Fibroblast of skin of back (primary cell): ENCODE data around the gene RASSF5.

ENCODE experiments used
- DNase-seq: peaks from one replicate; pipeline ENCODE4 v3.0.0-alpha.2; 2013

RASSF5 gene

DNA sequence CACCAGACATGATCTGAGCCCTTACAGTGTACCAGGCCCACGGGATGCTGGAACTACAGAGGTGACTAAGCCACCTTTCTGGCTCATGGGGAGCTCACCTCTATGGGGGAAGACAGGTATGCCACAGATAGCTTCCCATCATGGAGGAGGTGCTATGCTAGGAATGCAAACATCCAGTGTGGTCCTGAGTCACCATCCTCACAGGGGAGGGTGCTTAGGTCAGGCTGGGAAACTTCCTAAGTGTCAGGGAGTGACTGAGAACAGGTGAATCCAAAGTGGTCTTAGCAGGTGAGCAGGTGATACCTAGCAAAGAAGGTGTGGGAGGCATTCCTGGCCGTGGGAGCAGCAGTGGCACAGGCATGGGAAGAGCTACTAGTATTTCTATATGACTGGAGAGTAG lies 8.6 kb upstream of the RASSF5 start:
- no peak for DNase-seq

DNA sequence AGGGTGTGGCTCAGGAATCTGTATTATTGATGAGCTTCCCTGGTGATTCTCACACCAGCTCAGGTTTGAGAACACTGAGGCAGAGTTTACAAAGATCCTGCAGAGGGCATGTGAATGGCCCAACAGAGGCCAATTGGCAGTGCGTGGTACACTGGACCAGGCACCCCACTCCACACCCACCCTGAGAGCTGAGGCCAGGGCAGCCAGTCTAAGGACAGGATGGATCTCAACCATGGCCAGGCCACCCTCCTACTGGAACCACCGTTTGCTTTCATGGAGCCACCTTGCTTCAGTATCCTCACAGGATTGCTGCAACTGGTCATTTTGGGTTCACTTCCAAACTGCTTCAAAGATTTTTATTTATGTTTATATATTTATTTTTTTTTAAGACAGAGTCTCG lies 7.3 kb upstream of the RASSF5 start:
- no peak for DNase-seq

DNA sequence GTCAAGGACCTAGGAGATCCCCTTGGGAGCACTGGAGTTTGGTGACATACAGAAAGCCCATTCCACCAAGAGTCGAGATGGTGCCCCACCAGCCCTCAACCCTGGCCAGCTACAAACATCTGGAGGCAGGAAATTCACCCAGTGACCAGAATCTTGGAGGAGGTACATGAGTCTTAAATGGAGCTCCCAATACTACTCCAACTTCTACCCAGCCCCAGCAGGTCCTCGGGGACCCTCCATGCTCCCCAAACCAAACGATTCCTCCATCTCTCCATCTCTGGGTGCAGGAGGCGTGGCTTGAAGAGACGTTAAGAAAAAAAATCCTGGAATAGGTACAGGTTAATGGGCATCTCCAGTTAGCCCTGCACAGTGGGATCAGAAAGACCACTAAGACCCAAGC lies 5.5 kb upstream of the RASSF5 start:
- DNase-seq: no peak

DNA sequence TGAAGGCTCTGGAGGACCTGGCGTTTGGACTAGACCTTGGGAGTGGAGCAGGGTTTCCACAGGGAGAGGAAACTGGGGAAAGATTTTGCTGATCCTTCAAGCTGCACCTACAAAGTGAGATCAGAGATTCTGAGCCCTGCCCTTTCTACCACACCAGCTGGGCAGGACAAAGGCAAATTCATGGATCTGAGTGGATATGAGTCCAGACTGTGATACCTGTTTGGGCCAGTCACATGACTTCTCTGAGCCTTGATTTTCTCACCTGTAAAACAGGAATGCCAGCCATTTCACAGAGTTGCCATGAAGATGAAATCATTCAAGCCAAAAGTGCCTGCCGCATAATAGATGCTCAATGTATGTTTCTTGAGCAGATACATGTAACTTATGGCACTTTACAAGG lies 4.9 kb upstream of the RASSF5 start:
- DNase-seq: no peak

DNA sequence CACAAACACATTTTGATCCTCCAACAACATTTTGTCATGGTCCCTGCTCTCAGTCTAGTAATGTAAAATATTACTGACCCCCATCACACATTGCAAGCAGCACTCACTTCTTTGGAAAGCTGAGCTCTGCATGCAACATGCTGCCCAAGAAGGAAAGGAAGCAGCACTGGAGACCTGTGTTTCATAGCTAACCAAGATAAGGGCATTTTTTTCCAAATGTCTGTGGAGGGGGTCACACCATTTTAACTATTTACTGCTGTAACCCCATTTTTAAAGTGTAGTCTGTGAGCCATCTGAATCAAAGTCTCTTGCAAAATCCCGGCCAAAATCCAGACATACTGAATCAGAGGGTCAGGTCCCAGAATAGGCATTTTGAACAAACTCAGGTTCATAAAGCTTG lies 4.5 kb upstream of the RASSF5 start:
- no peak for DNase-seq

DNA sequence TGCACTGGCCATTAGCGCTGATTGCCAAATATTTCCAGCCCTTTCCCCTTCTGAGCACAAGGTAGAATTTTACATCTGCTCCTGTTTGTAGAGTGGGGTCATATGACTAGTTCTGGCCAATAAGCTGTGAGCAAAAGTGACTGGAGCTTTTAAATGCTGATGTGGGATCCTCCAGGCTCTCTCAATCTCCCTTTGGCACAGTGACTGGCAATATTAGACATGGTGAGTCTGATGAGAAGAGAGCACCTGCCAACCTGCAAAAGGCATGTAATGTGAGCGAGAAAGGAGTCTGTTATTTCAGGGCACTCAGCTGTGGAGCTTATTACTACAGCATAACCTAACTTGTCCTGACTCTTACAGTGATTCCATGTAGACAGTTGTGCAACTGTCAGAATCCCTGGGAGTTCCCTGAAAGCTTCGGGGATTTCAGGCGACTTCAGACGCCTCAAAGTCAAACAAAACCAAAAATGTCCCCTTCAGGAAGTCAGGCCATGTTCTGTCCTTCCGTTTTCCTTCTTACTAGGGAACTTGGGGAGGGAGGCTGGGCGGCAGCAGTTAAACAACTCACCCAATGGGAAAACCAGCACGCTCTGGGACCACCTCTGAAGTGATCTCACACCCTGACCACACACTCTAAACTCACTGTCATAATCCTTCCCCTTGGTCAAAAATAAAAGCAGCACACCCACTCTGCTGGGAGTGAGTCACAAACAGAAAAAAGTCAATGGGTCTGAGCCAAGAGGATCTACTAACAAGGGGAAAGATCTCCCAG lies 3.6 kb upstream of the RASSF5 start:
- DNase-seq: peak; percentile 97

DNA sequence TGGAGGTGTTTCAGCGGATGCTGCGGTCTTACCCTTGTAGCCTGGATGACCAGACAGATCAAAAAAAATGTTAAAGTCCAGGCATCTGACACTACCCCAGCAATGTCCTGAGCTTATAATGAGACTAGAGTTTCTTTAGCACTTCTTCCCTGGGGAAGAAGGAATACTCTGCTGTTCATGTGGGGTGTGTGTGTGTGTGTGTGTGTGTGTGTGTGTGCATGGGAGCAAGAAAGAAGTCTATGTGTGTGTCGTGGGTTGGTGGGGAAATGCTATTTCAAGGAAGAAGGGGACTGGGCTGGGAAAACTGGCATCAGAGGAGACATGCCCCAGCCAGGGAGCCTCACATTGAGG lies 3.0 kb upstream of the RASSF5 start:
- no peak for DNase-seq

DNA sequence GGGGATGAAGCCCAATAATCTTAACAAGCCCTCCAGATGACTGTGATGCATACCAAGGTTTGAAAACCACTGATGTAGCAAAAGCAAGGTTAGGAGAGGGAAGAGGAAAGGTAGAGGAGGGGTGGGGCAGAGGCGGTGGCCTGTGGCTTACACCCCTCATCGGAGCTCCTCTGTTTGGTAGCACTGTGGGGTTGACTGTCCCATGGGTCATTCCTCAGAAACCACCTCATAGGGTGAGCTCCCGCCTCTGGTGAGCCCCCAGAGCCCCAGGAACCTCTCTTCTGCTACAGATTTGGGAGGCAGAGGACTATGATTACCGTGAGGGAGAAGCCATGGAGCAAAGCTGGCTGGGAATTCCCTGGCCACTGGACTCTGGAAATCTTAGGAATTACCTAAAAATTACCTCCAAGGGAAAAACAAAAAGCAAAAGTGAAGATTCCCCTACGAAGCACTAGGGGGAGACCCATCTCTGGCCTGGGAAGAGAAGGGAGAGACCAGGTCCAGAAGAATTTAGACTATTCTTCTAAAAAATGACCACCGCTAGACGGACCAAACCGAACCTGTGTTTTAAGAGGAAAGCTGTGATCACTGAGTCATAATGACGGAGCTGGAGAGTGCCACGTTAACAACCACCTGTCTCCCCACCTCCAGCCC lies 1.5 kb upstream of the RASSF5 start:
- peak; percentile 31 for DNase-seq

DNA sequence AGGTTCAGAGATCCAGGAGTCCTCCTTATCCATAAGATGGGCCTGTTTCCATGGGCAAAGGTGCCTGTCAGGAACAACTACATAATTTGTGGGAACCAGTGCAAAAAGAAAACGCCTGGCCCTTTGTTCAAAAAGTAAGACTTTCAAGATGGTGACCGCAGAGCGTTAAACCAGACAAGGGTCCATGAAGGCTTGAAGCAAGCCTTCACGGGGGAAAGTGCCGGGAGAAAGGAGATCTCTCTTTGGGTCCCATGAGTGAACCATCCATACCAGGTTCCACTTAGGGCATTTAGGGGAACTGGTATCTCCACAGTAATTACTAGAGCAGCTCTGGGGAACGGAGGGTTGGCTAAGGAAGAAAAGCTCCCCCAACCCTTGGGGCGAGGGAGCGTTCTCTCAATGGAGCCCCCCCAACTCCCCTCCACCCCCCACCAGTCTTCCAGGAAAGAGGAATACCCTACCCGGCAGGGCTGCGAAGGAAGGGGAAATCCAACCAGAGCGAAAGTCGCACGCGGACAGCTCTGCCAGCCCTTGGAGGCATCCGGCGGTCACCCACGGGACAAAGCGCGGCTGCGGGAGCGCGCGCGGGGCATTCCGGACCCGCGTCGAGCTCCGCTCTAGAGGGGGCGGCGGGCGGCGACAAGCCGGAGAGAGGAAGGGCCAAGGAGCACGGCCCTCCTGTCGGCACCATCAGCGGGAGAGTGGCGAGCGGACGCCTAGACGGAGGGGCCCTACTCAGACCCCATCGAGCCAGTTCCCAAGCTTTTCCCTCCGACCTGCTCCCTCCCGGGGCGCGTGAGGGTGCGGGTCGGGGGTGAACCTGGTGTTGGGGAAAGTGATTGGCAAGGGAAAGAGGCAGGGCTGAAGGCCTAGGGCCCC lies 687 bp upstream of the RASSF5 start:
- no peak for DNase-seq

DNA sequence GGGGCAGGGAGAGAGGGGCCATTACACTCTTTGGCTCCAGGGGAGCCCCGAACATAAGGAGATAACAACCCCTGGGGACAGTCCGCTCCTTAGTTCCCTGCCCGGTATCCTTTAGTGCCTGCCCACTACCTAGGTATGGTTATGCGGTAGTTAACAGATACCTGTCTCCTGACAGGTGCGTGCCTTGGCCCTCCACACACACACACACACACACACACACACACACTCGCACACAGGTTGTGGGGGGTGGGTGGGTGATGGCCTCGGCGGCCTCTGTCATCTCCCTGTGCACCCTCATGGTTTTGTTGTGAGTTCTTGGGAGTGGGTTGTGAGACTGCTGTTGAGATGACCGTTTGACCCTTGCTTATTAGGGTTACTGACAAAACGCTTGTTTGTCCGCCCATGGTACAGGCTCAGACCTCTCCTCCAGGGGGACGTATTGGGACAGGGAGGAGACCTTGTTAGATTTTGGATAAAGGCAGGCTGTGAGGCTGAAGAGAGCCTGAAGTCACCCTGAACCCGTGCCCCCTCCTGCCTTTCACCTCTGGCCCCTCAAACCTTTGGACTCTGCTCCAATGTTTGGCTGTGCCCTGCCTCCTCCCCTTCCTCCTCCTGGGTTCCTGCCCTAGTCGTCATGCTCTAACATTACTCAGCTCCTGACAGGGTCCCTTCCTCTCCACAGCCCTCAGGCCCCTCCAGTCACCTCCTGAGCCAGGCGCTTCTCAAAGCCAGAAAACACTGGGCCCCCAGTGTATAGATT lies 979 bp downstream of the RASSF5 start:
- no peak for DNase-seq

DNA sequence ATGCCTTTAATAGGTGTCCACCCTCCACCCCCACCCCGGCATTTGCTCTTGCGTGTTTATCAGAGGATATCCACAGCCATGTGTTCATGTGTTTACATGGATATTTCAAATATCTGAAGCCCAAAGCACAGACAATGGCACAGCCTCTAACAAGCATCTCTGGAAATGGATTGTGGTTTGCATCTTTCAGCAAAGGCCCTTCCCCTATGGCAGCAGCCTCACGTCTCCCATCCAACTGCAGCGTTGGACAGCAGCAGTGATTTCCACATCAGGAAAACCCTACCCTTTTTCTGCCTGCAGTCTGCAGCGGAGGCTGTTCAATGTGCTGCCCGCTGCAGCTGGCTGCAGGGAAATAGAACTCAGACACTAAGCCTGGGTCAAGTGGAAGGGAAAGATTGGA lies 1.6 kb downstream of the RASSF5 start:
- DNase-seq: peak; percentile 26

DNA sequence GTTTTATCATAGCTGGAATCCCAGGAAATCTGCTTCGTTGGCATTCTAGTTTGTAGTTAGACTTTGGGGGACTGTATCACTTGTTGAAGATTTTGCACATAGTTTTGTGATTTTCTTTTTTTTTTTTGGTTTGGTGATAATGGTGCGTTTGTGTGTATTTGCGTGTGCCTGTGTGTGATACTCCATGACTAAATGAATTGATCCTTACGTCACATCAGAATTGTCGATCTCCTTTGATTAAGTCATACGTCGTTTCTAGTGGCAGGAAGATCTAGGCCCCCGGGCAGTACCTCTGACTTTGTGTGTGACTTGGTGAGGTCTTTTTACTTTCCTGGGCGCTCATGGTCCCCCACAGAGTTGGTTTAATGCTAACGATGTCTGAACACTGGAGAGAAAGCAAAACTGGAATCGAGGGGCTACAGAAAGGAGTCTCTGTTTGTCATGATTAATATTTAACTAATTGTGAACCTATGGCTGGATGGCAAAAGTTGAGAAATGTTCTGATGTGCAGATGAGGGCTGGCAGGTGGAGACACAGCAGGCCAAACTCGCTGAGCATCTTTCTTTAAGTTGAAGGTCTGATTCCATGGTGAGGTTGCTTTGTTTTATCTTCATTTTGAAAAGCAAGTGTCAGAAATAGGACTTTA lies 2.4 kb downstream of the RASSF5 start:
- DNase-seq: no peak

DNA sequence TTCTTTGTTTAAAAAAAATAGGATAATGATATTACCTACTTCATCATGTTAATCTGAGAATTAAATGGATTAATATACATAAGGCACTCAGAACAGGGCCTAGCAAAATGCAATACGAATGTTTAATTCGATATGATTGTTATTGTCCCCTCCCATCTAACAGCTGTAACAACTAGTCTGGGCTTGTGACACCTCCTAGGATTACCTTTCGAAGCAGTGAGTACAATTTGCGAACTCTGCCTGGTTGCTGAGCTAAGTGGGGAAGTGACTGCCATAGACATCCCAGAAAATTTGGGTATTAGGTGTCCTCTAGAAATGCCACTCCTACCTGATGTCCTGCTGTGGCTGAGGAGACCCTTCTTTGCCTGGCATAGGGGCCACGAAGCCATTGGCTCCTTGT lies 3.0 kb downstream of the RASSF5 start:
- DNase-seq: no peak

DNA sequence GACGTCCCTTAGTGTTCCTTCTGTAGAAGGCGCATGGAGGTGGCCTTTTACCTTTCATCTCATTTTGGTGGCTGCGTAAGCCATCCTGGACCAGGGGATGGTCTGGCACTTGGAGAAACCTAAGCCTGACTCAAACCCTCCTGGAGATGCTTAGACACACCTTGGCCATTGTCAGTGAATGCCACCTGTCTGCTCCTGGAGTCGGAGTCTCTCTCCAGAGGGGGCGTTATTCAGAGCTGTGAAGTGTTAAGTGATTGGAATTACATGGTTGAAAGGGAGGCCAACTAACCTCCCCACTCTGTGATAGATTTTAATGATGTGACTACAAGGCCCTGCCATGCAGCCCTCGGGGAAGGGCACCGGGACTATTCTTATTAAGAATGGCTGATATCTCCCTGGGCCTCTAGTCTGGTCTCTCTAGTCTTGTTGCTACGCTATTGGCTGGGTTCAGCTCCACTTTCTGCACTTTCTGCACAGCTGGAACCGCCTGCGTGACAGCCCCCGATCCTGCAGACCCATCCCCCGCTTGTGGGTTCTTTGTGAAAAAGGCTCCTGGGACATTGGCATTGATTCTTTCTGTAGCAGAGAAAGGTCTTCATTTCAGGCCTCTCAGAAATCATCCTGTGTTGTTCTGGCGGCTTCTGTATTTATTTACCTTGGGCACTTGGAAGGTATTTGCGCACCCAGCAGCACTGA lies 4.2 kb downstream of the RASSF5 start:
- no peak for DNase-seq

DNA sequence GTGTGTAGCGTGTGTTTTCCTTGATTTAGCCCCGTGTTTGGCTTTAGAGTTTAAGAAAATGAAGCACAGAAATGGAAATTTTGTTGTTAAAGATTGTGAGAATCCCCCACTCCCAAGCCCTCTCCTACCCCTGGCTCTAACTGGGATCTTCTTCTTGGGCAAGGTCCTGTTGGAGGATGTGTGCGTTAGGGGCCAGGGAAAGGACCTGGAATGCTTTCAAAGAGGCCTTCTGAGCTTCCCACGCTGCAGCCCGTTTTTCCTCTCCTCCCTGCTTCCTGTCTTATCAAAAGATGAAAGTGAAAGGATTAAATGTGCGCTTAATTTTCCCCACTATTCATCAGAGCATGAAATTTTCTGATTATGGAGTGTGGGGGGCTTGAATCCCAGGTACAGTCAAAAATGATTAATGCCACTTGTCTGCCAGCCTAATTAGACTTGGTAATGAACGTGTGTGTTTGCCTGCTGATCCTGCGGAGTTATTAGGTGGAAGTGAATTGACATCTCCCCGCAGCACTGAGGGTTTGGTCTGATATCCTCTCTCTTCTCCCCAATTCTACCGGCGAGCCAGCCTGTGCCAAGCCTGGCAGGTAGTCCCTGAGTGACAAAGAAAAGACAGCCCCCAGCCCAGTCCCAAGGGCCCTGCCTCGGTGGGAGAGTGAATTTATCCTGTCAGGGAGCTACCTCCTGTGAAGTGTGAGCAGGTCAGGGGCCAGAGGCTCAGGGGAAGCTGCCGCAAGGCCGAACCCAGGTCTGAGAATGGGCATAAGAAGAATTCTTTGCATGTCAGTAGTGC lies 4.9 kb downstream of the RASSF5 start:
- DNase-seq: no peak

DNA sequence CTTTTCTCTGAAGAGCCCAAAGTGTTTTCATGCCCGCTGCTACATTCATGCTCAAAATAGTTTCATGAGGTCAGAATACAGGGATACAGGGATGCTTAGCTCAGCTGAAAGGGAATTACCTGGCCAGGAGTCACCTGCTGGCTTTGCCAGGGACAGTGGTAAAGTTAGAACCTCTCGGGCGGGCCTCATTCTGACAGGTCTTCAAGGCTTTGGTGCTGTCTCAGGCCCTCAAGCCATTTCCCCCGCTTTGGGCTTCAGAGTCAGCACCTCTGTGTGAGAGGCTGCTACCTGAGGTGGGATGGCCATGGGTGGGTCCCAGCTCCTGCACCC lies 5.5 kb downstream of the RASSF5 start:
- DNase-seq: no peak

DNA sequence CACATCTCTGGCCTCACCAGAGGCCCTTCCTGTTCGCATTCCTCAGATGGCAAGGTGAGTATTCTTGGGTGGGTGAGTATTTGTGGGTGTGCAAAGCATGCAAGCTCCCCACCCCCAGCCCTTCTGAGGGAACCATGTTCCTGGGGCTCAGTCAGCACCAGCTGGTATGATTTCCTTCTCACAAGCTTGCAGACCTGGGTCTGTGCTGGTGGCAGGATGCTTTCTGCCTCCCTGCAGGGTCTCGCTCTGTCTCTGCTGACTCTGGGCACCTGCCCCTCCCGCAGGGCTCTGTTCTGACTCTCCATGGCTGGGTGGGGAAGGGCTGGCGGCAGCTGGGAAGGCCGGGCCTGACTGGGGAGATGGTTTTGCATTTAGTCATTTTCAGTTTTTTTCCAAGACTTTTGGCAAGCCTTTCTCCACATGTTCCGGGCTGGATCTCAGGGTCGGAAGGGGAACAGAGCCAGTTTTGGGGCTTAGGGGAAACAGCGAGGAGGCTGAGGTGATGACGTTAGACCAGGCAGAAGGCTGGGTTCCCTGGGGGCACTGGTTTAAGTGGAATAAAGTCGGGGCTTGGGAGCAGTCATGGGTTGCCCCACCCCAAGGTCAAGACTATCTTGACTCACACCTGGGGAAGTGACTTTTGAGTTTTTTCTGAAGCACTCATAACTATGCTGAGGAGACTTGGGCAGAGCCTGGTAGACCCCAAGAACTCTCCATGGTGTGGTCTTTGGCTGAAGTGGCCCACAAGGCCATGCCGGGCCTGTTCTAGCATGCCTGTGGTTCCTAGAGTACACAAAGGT lies 6.2 kb downstream of the RASSF5 start:
- DNase-seq: peak; percentile 87

DNA sequence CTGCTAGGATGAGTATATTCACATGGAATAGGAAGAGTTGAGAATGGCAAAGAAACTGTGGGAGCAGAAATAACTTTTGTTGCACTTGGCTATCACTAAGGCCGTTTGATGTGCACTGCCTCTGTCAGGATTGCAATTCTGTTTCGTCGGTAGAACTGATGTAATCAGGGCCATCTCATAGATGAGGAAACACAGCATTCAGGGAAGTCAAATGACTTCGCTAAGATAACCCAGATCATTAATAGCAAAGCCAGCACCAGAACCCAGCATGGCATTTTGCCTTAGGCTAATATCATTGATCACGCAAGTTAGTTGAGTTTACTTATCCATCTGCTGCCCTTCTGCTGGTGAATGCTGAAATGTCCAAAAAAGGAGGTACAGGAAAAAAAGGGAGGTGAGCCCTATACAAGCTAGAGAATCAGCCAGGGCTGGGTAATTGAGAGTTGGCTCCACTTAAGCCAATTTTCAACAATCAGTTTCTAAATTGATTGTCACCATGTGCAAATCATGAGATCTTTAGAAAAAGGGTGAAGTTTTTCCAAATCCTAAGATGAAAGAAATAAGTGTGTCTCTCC lies 7.6 kb downstream of the RASSF5 start:
- DNase-seq: no peak

DNA sequence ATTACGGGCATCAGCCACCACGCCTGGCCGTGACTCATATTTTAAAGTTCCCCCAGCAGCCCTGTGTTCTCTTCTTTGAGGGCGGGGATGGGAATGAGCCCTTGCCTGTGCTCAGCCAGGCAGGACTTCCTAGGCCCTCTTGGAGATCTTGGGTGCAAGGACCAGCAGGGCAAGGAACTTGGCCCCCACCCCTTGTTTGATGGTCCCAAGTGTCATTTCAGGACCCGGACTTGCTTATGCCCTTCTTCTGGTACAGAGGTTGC lies 9.3 kb downstream of the RASSF5 start:
- DNase-seq: no peak

DNA sequence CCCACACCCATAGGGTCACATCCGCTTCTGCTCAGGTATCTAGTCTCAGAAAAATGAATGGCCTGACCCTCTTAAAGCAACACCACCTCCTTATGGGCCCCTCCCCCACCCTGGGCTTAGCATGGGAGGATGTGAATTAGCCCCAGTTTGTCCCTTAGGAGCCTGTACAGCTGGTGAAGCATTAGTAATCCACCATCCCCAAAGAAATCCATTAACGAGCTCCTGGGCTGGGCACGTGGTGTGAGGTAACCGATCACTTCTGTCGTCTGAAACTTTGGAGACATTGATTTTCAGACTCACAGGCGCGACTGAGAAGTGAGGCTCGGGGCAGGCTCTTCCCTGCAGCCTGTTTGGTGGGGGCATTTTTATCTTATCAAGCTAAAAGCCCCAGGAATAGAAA lies 10.5 kb downstream of the RASSF5 start:
- DNase-seq: no peak
